ELR (cell line): ENCODE data around the gene OPTN.
"Not testable (repeated sequence)": the region's sequence is repeated elsewhere in the genome, so short reads cannot be mapped to it uniquely, and the experiment has no call there.

Experiments
- DNase-seq: peaks from one replicate; pipeline ENCODE4 v3.0.0-alpha.2; 2015; ENCODE audit warnings: low read depth

The OPTN gene

DNA sequence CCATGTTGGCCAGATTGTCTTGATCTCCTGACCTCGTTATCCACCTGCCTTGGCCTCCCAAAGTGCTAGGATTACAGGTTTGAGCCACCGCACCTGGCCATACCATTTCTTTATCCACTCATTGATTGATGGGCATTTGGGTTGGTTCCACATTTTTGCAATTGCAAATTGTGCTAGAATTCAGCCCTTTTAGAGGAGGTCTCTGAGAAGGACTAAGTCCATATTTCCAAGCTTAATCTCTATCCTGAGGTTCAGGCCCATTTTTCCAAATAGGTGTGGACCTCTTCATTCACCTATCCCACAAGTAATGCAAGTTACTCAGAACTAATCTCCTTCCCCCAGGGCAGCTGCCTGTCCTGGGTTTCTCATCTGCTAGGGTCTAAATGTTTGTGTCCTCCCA is 9.7 kb upstream of the OPTN start:
- DNase-seq, result no peak

GRCh38 chr10:13091801-13092200 is 8.2 kb upstream of the OPTN start:
- DNase-seq, result no peak

GRCh38 chr10:13092291-13093102 is 7.5 kb upstream of the OPTN start:
- no peak for DNase-seq

DNA sequence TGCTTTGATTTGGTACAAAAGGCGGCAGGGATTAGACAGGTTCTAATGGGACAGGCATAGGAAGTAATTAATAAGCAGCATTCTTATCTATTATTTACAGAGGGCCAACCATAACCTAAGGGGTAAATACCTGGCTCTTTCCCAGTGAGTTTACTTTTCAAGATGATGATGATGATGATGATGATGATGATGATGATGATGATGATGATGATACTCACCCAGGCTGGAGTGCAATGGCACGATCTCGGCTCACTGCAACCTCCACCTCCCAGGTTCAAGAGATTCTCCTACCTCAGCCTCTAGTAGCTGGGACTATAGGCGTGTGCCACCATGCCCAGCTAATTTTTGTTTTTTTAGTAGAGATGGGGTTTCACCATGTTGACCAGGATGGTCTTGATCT is 5.9 kb upstream of the OPTN start:
- not testable (repeated sequence) for DNase-seq

DNA sequence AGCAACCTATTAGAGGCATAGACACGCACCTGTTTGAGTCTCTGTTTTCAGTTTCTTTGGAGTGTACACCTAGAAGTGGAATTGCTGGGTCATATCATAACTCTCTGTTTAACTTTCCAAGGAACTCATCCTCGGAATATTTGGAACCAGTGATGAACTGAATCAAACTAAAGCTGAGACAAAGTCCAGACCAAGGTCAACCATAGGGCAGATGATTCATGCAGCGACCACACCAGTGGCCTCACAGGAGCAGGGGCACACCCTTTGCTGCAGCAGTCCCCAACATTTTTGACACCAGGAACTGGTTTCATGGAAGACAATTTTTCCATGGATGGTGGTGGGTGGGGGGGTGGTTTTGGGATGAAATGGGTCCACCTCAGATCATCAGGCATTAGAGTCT is 4.9 kb upstream of the OPTN start:
- DNase-seq, result no peak

GRCh38 chr10:13095929-13096328 is 4.0 kb upstream of the OPTN start:
- no peak for DNase-seq

GRCh38 chr10:13099144-13099665 is 758 bp upstream of the OPTN start:
- peak; percentile 78 for DNase-seq

DNA sequence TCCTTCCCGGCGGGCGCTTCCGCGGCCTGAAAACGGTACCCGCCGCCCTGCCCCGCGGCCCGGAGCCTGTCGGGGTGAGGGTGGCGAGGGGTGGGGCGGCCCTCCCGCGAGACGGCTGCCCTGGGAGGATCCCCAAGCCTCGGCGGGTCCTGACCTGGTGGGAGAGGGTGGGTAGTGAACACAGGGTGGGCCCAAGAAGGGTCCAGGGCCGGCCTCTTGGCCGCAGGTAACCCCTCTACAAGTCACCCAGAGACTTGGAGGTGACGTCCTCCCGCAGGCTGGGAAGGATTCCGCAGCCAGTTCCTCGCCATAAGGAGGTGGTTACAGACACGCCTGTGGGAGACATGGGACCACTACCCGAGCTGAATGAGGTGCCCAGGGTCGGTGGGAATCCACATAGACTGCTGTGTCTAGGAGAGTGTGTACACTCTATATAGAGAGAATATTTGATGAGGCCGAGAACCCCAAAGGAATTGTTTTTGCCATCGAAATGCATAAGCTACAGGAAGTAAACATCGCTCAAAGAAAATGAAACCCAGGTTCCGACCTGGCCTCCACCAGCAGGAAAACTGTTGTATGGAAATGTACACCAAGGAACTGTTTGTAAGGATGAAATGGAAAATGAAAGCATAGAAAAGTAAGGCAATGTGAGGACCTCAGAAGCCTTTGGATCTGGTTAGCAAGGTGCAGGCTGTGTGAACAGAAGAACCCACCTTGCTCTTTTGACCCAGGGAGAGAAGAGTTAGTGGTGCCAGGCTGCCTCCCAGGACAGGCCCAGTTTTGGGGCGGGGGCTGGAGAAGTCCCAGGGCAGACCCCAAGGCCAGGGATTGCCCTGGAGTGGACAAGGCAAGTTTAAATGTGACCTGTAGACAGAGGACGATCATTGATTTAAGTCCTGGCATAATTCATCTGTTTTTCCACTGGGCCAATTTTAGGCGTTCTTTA is 659 bp downstream of the OPTN start:
- peak; percentile 59 for DNase-seq

GRCh38 chr10:13102002-13102794 is 2.2 kb downstream of the OPTN start:
- DNase-seq, result no peak

- DNase-seq, result no peak
Observed at GRCh38 chr10:13103554-13103953, 3.6 kb downstream of the OPTN start.

DNA sequence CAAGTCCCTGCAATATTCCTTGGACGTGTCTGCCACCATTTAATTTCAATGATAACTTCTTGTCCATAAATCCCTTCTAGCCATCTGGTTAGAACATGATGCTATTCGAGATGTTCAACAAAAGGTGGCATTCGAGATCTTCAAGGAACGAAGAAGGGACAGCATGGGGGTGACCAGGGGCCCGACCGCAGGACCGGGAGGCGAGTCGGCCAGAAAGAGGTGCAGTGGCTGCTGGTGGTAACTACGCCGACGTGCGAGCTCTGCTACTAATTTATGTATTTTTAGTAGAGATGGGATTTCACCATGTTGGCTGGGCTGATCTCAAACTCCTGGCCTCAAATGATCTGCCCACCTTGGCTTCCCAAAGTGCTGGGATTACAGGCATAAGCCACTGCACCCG is 4.7 kb downstream of the OPTN start:
- DNase-seq, result no peak

DNA sequence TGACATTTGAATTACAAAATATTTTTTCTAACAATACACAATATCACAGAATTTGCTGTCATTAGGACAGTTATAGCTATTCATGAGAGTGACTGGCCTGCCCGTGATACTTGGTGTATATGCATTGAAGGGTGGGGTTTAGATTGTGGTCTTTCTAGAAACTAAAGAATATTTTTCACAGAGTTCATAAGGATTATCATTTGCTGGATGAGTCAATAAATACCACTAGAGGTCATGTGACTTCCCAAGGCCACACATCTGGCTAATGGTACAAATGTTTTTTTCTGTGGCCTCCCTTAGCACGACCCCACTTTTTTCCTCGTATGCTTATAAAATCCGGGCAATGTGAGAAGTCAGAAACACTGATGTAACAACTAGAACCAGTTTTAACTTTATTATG is 5.2 kb downstream of the OPTN start:
- DNase-seq, result peak; percentile 32

GRCh38 chr10:13106387-13107045 is 6.6 kb downstream of the OPTN start:
- no peak for DNase-seq

DNA sequence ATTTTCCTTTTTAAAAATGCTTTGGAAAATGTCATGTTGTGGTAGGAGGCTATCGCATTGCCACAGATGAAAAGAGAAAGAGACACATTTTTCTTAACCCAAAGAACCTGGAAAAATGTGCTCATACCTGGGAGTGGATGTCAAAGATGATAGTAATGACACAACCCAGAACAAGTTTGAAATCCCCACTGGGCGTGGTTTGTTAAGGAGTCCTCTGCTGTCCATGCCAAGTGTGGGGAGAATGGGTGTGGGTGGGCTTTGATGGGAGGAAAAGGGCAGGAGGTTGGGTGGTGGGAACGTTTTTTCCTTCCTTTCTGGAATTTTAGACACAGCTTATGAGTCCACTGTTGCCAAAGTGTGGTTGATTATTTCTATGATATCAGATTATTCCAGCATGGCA is 10.9 kb downstream of the OPTN start:
- DNase-seq, result no peak

DNA sequence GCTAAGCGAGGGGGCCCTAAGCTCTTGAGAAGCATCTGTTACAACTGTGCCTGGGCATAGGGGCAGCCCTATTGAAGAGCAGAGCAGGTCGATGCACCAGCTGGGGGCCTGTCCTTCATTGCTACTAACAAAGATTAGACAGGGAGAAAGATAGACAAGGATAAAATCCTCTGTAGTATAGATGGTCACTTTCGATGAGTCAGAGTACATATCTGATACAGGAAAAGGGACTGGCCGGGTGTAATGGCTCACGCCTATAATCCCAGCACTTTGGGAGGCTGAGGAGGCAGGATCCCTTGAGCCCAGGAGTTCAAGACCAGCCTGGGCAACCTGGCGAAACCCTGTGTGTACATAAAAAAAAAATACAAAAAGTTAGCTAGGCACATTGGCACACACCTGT is 13.6 kb downstream of the OPTN start:
- DNase-seq, result no peak

DNA sequence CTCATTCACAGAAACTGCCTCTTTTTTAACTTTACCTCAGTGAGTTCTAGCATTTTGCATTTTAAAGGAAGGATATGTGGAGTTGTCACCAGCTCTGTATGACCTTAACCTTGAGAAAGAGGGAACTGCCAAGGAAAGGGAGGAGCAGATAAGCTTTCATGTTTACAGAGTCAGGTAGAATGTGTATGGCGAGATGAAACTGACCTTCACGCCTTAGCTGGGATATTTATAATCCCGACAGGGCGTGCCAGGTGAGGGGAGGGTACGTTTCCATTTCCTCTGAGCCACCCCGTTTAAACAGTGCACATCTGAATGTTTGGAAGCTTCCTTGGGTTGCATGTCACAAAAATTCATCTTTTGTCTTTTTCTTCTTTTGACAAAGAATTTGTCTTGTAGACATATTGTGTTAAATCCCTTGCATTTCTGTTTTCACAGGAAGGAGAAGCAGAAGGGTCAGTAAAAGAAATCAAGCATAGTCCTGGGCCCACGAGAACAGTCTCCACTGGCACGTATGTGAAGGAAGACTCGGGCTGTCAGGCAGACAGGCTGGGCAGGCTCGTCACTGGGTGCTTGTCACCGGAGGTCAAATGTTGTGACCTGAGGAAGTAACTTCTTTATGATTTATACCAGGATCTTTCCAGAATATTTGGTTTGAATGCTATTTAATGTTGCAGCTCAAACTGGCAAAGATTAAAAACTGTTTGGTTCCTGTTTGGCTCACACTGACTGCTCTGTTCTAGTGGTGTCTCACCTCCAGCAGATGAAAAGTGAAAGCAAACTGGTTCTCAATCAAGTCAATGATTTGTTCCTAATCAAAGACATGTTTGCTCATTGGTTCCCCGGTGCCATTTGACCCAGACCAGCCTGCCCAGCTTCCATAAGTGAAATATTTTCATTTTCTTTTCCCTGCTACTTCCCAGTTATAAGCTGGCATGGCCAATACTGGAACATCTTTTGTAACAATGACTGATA is 16.2 kb downstream of the OPTN start:
- DNase-seq, result no peak

DNA sequence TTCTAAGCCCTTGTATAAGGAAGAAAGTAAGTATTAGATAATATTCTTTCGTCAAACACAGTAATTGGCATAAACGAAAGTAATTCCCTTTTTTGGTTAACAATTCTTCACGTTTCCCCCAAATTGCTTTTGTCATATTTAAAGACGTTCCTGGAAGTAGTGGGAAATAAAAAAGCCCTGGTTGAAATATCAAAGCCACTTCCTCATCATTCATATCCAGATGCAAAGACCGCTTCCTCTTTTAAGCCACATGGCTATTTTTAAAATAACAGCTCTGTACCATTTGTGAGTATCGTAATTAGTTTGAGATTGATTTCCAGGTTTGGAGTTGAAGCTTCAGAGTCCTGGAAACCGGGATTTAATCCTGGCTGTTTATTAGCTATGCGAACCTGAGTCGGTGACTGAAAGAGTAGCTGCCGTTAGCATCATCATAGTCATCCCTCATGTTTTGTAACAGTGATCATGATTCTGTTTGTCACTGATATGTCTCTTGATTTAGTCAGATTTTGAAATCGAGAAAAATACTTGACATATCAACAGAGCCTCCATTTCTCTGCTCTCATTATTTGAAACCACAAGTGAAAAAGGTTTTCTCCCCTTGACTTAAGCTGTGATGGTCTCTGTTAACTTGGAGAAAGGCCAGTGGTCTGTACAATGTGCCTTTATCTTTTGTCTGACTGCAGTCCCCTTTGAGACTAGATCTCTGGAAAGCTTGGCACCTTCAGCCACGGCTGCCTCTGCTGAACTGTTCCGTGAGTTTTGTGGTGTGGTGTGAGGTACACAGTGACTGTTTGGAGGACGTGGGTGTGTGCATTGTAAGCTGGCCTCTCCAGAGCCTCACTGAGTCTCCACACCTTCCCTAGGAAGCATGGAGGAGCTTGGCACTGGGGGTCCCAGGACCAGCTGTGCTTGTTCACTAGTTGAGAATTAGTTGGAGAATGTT is 18.1 kb downstream of the OPTN start:
- DNase-seq, result no peak

DNA sequence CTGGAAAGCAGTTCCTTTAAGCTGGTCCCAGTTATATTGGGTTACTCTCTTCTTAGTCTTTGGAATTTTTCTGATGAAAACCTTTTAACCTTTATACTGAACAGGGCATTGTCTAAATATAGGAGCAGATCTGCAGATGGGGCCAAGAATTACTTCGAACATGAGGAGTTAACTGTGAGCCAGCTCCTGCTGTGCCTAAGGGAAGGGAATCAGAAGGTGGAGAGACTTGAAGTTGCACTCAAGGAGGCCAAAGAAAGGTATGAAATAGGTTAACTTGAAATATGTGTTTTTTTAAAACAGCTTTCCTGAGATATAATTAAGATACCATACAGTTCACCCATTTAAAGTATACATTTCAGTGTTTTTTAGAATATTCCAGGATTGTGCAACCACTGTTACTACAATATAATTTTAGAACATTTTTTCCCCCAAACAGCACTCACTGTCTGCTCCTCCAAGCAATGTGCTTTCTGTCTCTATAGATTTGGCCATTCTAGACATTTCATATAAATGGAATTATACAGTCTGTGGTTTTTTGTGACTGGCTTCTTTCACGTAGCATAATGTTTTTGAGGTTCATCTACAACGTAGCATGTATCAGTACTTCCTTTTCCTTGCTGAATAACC is 18.9 kb downstream of the OPTN start:
- DNase-seq, result no peak
